ENCODE data around the gene CAMK2A.
A peak's percentile ranks its signal among the peaks of the same experiment; 100 is the strongest.

The CAMK2A gene

DNA sequence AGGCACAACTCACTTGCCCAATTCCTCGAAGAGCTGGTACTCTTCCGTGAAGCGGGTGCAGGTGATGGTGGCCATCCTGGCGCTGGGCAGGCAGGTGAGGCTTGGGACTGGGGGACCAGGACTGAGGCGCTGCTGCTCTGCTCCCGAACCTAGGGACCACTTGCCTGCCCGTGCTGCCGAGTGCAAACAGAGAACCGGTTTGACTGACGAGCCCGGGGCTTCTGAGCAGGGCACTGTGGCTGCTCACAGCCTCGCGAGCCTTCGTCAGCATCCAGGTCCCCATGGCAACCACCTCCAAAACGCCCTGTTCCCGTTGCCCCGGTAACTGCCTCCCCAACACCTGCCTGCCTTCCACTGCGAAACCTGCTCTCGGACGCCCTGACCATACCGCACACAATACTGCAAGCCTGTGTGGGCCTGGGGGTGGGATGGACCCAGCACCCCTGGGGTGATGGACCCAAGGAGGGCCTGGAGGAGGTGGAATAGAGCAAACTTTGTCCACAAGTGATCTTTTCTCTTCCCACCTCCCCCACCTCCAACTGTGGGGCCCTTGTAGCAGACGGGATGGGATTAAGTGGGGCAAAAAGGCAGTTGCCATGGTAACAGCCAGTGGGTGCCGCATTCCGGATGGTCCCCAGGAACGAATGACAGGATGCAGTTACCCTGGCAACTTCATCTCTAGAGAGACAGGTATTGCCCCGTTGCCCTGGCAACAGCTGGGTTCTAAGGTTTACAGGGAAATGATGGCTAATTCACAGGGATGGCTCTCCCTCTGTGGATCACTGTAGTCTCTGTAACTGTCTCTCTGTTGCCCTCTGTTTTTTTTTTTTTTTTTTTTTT is at the start of gene CAMK2A:
Gene CAMK2A (minus strand): TSS at position 223 of the 840 bp plus-strand sequence. CDS start 148 bp downstream, at position 75.
- no peak for DNase-seq (ENCODE audit: low read depth in 2 of 2)

- DNase-seq (ENCODE audit: low read depth in 2 of 2), result no peak
These were observed 49.6 kb upstream of the CAMK2A start for GRCh38 chr5:150339165-150339564.

DNA sequence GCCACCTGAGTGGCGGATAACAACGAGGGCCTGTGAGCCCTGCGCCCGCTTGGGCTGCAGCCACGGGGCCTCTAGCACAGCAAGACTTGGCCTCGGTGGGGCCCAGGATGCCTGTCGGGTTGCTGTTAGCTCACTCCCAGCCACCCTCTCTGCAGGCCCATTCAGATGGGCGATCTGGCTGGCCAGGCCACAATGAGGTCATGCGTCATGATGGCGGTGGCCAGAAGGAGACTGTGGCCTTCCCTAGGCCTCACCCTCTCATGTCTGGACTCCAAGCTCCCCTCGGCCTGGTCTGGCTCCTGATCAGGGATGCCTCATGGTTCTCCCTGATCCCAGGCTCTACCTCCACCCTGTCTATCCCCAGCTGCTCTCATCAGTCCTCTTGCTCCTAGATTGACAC is 49.0 kb upstream of the CAMK2A start:
- no peak for DNase-seq (ENCODE audit: low read depth in 2 of 2)

DNA sequence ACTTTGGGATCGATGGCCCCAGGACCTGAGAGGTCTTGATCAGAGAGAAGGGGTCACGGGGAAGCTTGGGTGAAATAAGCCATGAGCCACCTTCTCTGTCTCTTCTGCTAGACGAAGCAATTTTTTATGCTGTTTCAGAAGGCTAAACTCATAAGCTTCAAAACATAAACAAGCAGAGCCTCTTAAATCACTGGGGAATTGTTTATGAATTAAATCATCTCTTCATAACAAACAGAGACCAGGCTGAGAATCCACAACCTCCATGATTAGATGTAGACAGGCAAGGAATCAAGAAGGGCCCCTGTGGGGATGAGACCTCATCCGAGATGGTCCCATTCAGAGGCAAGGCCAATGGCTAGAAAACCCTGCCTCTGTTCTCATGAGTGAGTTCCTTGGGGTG is 46.2 kb upstream of the CAMK2A start:
- DNase-seq (ENCODE audit: low read depth in 2 of 2), result no peak

DNA sequence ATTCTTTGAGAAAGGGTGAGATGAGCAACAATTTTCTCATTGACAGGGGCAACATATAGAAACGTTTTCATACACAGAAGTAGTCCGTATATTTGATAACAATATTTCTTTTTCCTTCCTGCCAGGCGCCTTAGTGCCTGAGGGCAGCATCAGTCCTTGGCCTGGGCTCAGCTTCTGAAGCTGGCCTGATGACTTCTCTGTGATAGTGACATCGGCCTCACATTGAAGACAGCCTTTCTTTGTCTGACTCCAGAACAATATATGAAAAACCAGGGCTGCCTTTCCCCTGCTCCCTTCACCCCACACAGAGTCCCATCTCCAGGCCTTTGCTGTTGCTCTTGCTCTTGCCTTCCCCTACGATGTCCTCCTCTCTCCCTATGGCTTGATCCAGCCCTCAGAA is 43.8 kb upstream of the CAMK2A start:
- no peak for DNase-seq (ENCODE audit: low read depth in 2 of 2)

DNA sequence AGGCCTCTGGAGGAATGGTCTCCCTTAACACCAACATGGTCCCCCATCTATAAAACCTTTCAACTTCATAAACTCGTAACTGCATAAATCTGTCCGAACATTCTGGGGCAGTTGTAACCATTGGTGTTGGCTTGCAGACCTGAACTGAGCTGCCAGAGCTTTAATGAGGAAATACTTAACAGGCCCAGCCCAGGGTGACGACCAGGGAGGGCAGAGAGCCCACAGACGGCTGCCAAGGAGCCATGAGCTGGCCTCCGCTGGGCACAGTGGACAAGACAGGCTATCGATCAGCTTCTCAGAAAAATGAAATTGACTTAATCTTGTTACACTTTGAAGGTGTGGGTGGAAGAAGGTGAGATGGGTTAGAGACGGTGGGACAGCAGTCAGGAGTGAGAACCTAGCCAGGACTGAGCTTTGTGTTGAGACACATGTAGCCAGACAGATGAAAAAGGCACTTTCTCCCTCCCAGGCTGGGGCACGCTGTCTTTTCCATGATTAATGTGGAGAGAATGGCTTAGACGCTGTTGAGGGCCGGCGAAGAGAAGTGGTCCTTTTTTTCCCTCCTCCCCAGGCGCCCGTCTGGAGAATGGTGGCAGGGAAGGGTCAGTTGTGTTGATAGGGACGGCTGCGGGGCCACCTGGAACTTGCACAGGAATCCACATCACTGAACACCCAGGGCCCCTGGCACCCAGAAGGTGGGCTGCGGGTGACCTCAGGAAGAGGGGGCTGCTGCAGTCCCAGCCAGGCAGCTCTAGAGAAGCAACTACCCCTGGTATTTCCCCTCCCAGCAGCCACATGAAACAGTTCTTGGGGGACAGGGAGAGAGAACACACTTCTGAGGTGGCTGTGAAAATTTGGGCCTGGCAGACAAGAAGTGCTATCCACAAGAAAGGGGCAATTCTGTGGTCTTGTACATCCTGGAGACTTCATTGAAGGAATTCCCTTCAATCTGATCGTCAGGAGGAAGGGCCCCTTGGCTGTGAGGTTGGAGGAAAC is 40.6 kb upstream of the CAMK2A start:
- no peak for DNase-seq (ENCODE audit: low read depth in 2 of 2)

GRCh38 chr5:150329038-150329437 is 39.5 kb upstream of the CAMK2A start:
- DNase-seq (ENCODE audit: low read depth in 2 of 2), result no peak

DNA sequence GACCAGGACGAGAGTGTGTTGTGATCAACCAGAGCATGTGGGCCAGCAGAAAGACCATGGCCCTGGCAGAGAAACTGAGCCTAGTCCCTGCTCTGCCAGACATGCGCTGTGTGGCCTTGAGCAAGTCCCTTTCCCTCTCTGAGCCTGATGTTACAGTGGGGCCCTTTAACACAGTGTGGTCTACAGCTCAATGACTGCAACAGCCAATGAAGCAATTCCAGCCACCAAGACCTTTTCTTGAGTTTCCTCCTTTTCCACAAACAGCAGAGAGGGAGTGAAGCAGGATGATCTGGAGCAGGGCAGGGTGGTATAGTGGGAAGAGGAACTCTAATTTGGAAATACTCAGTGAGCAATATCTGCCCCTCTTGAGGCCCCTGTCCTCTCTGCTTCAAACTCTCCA is 38.9 kb upstream of the CAMK2A start:
- DNase-seq (ENCODE audit: low read depth in 2 of 2), result no peak

GRCh38 chr5:150327139-150327538 is 37.6 kb upstream of the CAMK2A start:
- no peak for DNase-seq (ENCODE audit: low read depth in 2 of 2)

DNA sequence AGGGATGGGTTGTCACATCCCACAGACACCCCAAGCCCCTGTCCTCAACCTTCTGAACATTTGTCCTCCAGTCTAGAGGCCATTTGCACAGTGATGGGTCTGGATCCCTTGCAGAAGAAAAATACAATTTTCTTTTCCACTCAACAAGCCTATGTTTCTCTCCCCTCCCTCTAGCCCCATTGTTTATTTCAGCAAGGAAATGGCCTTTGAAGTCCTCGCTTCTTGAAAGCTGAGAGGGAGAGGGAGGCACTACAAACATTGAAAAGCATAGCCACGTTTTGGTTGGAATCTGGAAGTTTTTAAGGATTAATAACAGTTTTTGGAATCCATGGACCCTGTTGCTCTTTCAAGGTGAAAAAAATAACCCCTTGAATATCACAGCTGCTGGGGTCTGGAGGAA is 37.1 kb upstream of the CAMK2A start:
- DNase-seq (ENCODE audit: low read depth in 2 of 2), result no peak

DNA sequence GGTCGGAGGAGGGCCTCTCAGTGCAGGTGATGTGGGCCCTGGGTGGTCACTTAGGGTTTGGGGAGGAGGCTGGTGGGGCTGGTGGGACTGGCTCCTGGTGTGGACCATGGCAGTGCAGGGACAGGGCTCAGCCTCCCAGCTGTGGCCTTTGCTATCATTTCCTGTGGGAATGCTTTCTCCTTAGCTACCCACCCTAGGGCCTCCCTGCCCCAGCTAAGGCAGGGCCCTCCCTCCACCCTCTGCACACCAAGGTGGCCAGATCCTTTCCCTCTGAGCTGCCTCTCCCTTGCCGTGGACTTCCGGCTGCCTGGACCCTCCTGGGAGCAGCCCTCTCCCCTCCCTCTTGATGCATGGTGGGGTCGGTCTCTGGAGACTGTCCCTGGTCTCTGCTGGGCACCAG is 35.9 kb upstream of the CAMK2A start:
- no peak for DNase-seq (ENCODE audit: low read depth in 2 of 2)

DNA sequence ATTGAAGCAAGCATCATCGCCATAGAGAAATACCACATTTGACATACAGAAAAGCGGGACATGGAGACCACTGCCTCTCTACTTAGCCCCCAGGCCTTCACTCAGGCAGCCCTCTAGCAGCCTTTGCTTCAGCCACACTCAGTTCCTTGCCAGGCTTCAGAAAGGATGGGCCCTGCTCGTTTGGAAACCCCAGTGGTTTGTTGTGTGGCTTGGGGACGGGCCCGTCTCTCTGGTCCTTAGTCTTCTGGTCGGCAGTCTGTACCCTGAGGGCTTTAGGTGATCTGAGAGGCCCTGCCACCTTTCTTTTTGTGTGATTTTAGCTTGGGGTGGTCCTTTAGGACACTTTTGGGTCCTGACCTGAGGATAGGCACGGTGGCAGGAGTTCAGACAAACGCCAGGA is 34.2 kb upstream of the CAMK2A start:
- no peak for DNase-seq (ENCODE audit: low read depth in 2 of 2)

- DNase-seq (ENCODE audit: low read depth in 2 of 2), result no peak
These were observed 33.5 kb upstream of the CAMK2A start for GRCh38 chr5:150323092-150323491.

GRCh38 chr5:150322202-150322601 is 32.6 kb upstream of the CAMK2A start:
- DNase-seq (ENCODE audit: low read depth in 2 of 2), result no peak

GRCh38 chr5:150321784-150322183 is 32.2 kb upstream of the CAMK2A start:
- DNase-seq (ENCODE audit: low read depth in 2 of 2), result no peak

DNA sequence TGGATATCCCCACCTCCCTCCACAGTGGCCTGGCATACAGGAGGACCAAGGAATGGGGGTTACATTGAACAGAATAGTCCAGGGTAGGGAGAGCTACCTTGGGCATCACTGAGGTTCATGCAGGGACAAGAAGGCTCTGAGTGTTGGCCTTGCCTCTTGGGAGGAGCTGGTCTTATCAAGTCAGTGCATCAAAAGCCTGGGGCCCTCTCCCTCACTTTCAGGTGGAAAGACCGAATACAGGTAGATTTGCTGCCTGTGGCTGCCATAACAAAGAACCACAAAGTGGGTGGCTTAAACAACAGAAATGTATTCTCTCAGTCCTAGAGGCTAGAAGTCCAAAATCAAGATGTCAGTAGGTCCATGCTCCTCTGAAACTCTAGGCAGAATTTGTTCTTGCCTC is 31.6 kb upstream of the CAMK2A start:
- no peak for DNase-seq (ENCODE audit: low read depth in 2 of 2)

DNA sequence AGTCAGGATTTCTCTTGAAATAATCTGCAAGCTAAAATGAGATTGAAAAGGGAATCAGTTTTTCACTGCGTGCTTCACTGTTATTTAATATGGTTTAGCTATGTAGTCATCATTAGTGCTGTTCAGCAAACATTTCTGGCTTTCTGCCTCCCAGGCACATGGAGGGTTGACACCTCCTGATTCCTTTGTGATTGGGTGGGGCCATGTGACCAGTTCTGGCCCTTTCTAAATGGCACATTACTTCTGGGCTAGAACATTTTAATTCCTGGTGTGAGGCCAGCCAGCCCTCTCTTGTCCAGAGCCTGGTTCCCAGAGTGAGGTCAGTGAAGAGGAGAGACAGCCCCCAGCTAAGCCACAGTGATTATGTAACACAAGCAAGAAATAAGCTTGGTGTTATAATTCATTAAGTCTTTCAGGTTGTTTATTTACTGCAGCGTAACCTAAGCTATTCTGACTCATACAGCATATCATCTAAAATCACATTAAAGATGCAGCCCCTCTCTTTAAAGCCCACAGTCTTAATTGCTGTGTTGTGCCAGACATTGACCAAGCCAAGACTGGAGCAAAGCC is 30.6 kb upstream of the CAMK2A start:
- DNase-seq (ENCODE audit: low read depth in 2 of 2), result no peak

DNA sequence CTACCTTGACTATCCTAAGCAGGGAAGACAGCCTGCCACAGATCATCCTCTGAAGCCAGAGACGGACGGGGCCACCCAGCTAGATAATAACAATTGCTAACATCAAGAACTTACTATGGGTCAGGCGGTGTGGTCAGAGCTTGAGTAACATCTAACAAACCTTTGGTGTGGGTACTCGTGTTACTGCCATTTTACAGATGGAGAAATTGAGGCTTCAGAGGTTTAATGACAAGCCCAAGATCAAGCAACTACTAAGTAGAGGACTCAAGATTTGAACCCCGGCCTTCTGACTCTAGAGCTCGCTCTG is 29.9 kb upstream of the CAMK2A start:
- no peak for DNase-seq (ENCODE audit: low read depth in 2 of 2)

DNA sequence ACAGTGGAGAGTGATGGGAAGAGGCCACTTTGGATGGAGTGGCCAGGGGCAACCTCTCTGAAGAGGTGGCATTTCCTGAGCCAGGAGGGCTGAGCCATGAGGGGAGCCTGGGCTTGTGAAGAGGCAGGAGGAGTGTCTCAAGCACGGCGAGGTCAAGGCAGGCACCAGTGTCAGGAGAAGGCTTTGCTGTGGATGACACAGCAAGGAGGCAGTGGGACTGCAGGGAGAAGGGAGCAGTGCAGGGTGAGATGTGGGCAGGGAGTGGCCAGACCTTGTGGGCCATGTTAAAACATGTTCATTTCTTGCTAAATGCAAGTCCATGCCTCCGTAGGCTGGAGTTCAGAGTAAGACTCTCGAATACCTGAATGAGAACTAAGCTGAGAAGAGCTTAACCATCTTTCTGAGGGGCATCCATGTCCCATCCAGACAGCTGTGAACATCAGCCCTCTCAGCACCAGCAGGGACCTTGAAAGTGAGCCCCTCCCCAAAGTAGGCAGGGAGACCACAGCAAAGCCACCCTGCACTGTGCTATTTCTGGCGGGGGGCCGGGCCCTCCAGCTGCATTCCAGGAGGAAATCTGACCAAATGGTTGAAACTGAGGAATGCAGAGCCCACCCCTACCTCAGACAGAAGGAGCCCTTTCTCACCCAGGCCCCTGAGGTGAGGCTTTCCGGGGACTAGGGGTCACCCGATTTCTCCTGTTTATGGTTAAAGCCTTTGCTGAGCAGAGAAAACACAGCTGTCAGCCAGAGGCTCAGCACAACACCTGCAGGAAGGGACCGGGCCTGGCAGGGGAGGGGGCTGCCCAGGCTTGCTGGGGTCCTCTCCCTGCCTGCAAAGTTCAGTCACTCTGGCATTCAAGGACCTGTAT is 29.3 kb upstream of the CAMK2A start:
- DNase-seq (ENCODE audit: low read depth in 2 of 2), result no peak

DNA sequence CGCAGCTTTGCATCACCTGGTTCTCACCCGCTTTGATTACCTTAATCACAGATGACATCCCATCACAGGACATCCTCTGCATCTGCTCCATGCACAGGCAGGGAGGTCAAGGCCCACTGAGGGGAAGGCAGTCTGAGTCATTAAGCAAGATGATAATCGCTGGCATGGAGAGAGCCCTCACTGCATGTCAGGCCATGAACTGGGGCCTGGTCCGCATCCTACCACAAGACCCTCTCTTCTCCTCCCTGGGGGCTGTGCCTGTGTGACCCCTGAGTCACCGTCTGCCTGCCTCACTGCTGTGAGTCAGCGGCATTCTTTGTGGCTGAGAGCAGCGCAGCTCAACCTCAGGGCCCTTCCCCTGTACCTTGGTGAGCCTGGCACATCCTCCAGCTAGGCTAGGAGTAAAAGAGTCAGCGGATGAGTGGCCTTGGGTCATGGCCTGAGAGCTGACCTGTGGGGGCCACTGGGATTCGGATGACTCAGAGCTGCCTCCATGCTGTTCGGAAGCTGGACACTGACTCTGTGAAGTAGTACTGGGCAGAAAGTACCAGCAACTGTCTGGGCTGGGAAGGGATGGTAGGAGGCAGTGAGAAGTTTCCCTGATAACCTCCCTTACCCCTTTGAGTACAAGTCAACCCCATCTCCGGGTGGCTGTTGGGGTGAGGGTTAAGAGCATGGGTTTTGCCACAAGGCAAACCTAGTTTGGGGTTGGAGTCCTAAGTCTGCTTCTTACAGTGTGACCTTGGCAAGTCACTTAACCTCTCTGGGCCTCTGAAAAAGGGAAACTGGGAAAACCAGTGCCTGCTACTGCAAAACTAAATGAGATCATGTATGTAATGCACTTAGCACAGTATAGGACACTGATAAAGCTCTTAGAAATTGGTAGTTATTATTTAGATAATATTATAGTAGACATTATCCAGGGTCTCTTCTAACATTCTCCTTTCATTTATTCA is 27.8 kb upstream of the CAMK2A start:
- peak in 1 of 2 donors; percentile 12 for DNase-seq (ENCODE audit: low read depth in 2 of 2)
